ENCODE results near the gene GSTA4. TPM values are rescaled to one million over a fixed set of nuclear protein-coding genes. Genes with fewer than 3 reads are reported as not detected.

GSTA4 gene
- polyA plus RNA-seq (ENCODE audit: insufficient read depth in 1 of 5, insufficient read length in 5 of 5, low replicate concordance in 1 of 5): 100 to 1,000 TPM; 111 to 170 (median 139) TPM
- long read RNA-seq, donor 1, transcript GSTA4-203 (7 exons, 1,334 nt): major isoform, 46 of 107 reads
- long read RNA-seq, donor 1, partial matches to known transcripts: 61 of 107 reads
- long read RNA-seq, donor 1, other reads (novel, unspliced or antisense): 0 of 107 reads
- long read RNA-seq, donor 2, transcript GSTA4-203 (7 exons, 1,334 nt): major isoform, 39 of 76 reads
- long read RNA-seq, donor 2, partial matches to known transcripts: 37 of 76 reads
- long read RNA-seq, donor 2, other reads (novel, unspliced or antisense): 0 of 76 reads
- long read RNA-seq, donor 3, transcript GSTA4-203 (7 exons, 1,334 nt): major isoform, 34 of 73 reads
- long read RNA-seq, donor 3, partial matches to known transcripts: 36 of 73 reads
- long read RNA-seq, donor 3, other reads (novel, unspliced or antisense): 0 of 73 reads
- long read RNA-seq, donor 4, transcript GSTA4-203 (7 exons, 1,334 nt): major isoform, 12 of 44 reads
- long read RNA-seq, donor 4, partial matches to known transcripts: 31 of 44 reads
- long read RNA-seq, donor 4, other reads (novel, unspliced or antisense): 0 of 44 reads
- long read RNA-seq, donor 5, transcript GSTA4-203 (7 exons, 1,334 nt): major isoform, 44 of 116 reads
- long read RNA-seq, donor 5, partial matches to known transcripts: 70 of 116 reads
- long read RNA-seq, donor 5, other reads (novel, unspliced or antisense): 0 of 116 reads
- long read RNA-seq, donor 6, transcript GSTA4-203 (7 exons, 1,334 nt): major isoform, 48 of 101 reads
- long read RNA-seq, donor 6, partial matches to known transcripts: 51 of 101 reads
- long read RNA-seq, donor 6, other reads (novel, unspliced or antisense): 0 of 101 reads
- long read RNA-seq, donor 7, transcript GSTA4-203 (7 exons, 1,334 nt): major isoform, 17 of 35 reads
- long read RNA-seq, donor 7, partial matches to known transcripts: 18 of 35 reads
- long read RNA-seq, donor 7, other reads (novel, unspliced or antisense): 0 of 35 reads
- long read RNA-seq, donor 8, transcript GSTA4-203 (7 exons, 1,334 nt): major isoform, 24 of 32 reads
- long read RNA-seq, donor 8, partial matches to known transcripts: 8 of 32 reads
- long read RNA-seq, donor 8, other reads (novel, unspliced or antisense): 0 of 32 reads

- peak; percentile 97 to 98 for DNase-seq
Observed at GRCh38 chr6:52995089-52995912, at the start of gene GSTA4. Gene GSTA4 (minus strand): TSS chr6:52995284. CDS start chr6:52994243, 1,041 bp downstream.

- DNase-seq: no peak
Observed at GRCh38 chr6:53044572-53044971, 49.5 kb upstream of the GSTA4 start.

- no peak for DNase-seq
Observed at GRCh38 chr6:53044071-53044470, 49.0 kb upstream of the GSTA4 start.

GRCh38 chr6:53043581-53043980, 48.5 kb upstream of the GSTA4 start:
- no peak for DNase-seq

GRCh38 chr6:53042112-53042511, 47.0 kb upstream of the GSTA4 start:
- no peak for DNase-seq

GRCh38 chr6:53041356-53041755, 46.3 kb upstream of the GSTA4 start:
- no peak for DNase-seq

GRCh38 chr6:53038596-53038995, 43.5 kb upstream of the GSTA4 start:
- no peak for DNase-seq

GRCh38 chr6:53038141-53038540, 43.1 kb upstream of the GSTA4 start:
- no peak for DNase-seq

GRCh38 chr6:53035549-53036213, 40.6 kb upstream of the GSTA4 start:
- no peak for DNase-seq

GRCh38 chr6:53033764-53034163, 38.7 kb upstream of the GSTA4 start:
- DNase-seq: peak; percentile 46 to 61

GRCh38 chr6:53032849-53033248, 37.8 kb upstream of the GSTA4 start:
- no peak for DNase-seq

- no peak for DNase-seq
Observed at GRCh38 chr6:53031281-53031680, 36.2 kb upstream of the GSTA4 start.

GRCh38 chr6:53029761-53030160, 34.7 kb upstream of the GSTA4 start:
- DNase-seq: no peak

- no peak for DNase-seq
Observed at GRCh38 chr6:53029257-53029656, 34.2 kb upstream of the GSTA4 start.

- DNase-seq: no peak
Observed at GRCh38 chr6:53028467-53028866, 33.4 kb upstream of the GSTA4 start.

- DNase-seq: no peak
Observed at GRCh38 chr6:53027131-53027718, 32.1 kb upstream of the GSTA4 start.

GRCh38 chr6:53026526-53026925, 31.4 kb upstream of the GSTA4 start:
- no peak for DNase-seq

GRCh38 chr6:53023323-53023722, 28.2 kb upstream of the GSTA4 start:
- DNase-seq: no peak

- no peak for DNase-seq
Observed at GRCh38 chr6:53020005-53020744, 25.1 kb upstream of the GSTA4 start.
